Measurements from ENCODE around the gene RAX. TPM values are rescaled to one million over a fixed set of nuclear protein-coding genes. Genes with fewer than 3 reads are reported as not detected.

Gene RAX
- not detected for total RNA-seq

GRCh38 chr18:59272891-59273758 lies at the start of gene RAX:
Gene RAX (minus strand): TSS chr18:59273454. CDS start chr18:59273206, 248 bp downstream.
- H3K36me3 Mint-ChIP-seq (ENCODE audit: low read depth): no peaks in the 10 kb centered on the region
- no peaks in the 10 kb centered on the region for H3K9me3 Mint-ChIP-seq
- H3K4me3 Mint-ChIP-seq: peak within 1 kb of the TSS; percentile 29
- H3K4me1 Mint-ChIP-seq (ENCODE audit: low read depth): peaks cover 25% of the 10 kb centered on the region
- CTCF ChIA-PET: interaction anchor here (1.1 to 1.8 kb wide), 2 partner anchors 9 to 130 kb away, joined by 3 to 5 read pairs; no protein-coding TSS in a partner anchor
- DNase-seq: peak; percentile 45
- peaks cover 76% of the 10 kb centered on the region for H3K27me3 Mint-ChIP-seq (ENCODE audit: low read depth)
- H3K27ac Mint-ChIP-seq: no peak within 1 kb of the TSS
- intact Hi-C loops (cut with micrococcal nuclease): loop anchor here (1.0 to 10.0 kb wide), 6 partner anchors 24 to 1841 kb away; partner anchors contain the start of genes CCBE1 and SEC11C

GRCh38 chr18:59318460-59319050 lies 45.3 kb upstream of the RAX start, which contains the start of gene CPLX4:
Gene CPLX4 (minus strand): TSS chr18:59318649. CDS start chr18:59318462, 187 bp downstream.
- no peaks in the 10 kb centered on the region for H3K4me1 Mint-ChIP-seq (ENCODE audit: low read depth)
- peaks cover 4% of the 10 kb centered on the region for H3K27me3 Mint-ChIP-seq (ENCODE audit: low read depth)
- CTCF ChIA-PET: interaction anchor here (0.6 to 4.8 kb wide), 3 partner anchors 10 to 84 kb away, joined by 3 to 25 read pairs (median 8); no protein-coding TSS in a partner anchor
- H3K9me3 Mint-ChIP-seq: no peaks in the 10 kb centered on the region
- H3K4me3 Mint-ChIP-seq: no peak within 1 kb of the TSS
- intact Hi-C loops (cut with micrococcal nuclease): no loop called here
- H3K36me3 Mint-ChIP-seq (ENCODE audit: low read depth): no peaks in the 10 kb centered on the region
- no peak for DNase-seq
- H3K27ac Mint-ChIP-seq: no peak within 1 kb of the TSS

GRCh38 chr18:59311631-59312030 lies 38.4 kb upstream of the RAX start:
- Mint-ChIP-seq H3K9me3 (no peaks in the 10 kb centered on the region), H3K4me1 (ENCODE audit: low read depth) (no peaks in the 10 kb centered on the region), H3K27me3 (ENCODE audit: low read depth) (peaks cover 19% of the 10 kb centered on the region), H3K27ac (no peak overlapping the region), H3K4me3 (no peak overlapping the region), H3K36me3 (ENCODE audit: low read depth) (no peaks in the 10 kb centered on the region)
- intact Hi-C loops (cut with micrococcal nuclease): no loop called here
- no peak for DNase-seq
- CTCF ChIA-PET: interaction anchor here (0.5 to 9.1 kb wide), 4 partner anchors 62 to 432 kb away, joined by 3 to 162 read pairs (median 6); no protein-coding TSS in a partner anchor

- CTCF ChIA-PET: interaction anchor here (1.1 to 9.1 kb wide), 11 partner anchors 9 to 515 kb away, joined by 3 to 162 read pairs (median 5); partner anchors contain the start of gene CPLX4
- Mint-ChIP-seq H3K27ac (no peak overlapping the region), H3K27me3 (ENCODE audit: low read depth) (peaks cover 29% of the 10 kb centered on the region), H3K4me3 (no peak overlapping the region), H3K9me3 (no peaks in the 10 kb centered on the region), H3K4me1 (ENCODE audit: low read depth) (no peaks in the 10 kb centered on the region), H3K36me3 (ENCODE audit: low read depth) (no peaks in the 10 kb centered on the region)
- DNase-seq: no peak
- intact Hi-C loops (cut with micrococcal nuclease): loop anchor here (1.0 to 5.0 kb wide), 5 partner anchors 49 to 1238 kb away; no protein-coding TSS in a partner anchor
Observed at GRCh38 chr18:59308938-59309260, 35.6 kb upstream of the RAX start.

- H3K4me1 Mint-ChIP-seq (ENCODE audit: low read depth): no peaks in the 10 kb centered on the region
- H3K36me3 Mint-ChIP-seq (ENCODE audit: low read depth): no peaks in the 10 kb centered on the region
- no peak overlapping the region for H3K27ac Mint-ChIP-seq
- DNase-seq: peak; percentile 67
- CTCF ChIA-PET: interaction anchor here (0.6 to 9.1 kb wide), 27 partner anchors 9 to 1103 kb away, joined by 3 to 162 read pairs (median 4); partner anchors contain the start of gene CPLX4
- no peaks in the 10 kb centered on the region for H3K9me3 Mint-ChIP-seq
- peak overlapping the region; percentile 48 for H3K4me3 Mint-ChIP-seq
- peaks cover 29% of the 10 kb centered on the region for H3K27me3 Mint-ChIP-seq (ENCODE audit: low read depth)
- intact Hi-C loops (cut with micrococcal nuclease): loop anchor here (1.0 to 5.0 kb wide), 5 partner anchors 50 to 1239 kb away; no protein-coding TSS in a partner anchor
Observed at GRCh38 chr18:59308248-59308937, 35.1 kb upstream of the RAX start.

- intact Hi-C loops (cut with micrococcal nuclease): loop anchor here (5.0 kb wide), 1 partner anchor 1241 kb away; no protein-coding TSS in a partner anchor
- no peak for DNase-seq
- no peaks in the 10 kb centered on the region for H3K36me3 Mint-ChIP-seq (ENCODE audit: low read depth)
- H3K4me3 Mint-ChIP-seq: no peak overlapping the region
- no peaks in the 10 kb centered on the region for H3K4me1 Mint-ChIP-seq (ENCODE audit: low read depth)
- CTCF ChIA-PET: interaction anchor here (1.0 to 9.1 kb wide), 2 partner anchors 34 to 96 kb away, joined by 3 to 162 read pairs; no protein-coding TSS in a partner anchor
- H3K9me3 Mint-ChIP-seq: no peaks in the 10 kb centered on the region
- peaks cover 23% of the 10 kb centered on the region for H3K27me3 Mint-ChIP-seq (ENCODE audit: low read depth)
- H3K27ac Mint-ChIP-seq: no peak overlapping the region
Observed at GRCh38 chr18:59306640-59307039, 33.4 kb upstream of the RAX start.

GRCh38 chr18:59305295-59305694 lies 32.0 kb upstream of the RAX start:
- H3K4me3 Mint-ChIP-seq: no peak overlapping the region
- no peak for DNase-seq
- H3K27me3 Mint-ChIP-seq (ENCODE audit: low read depth): peaks cover 21% of the 10 kb centered on the region
- no peaks in the 10 kb centered on the region for H3K4me1 Mint-ChIP-seq (ENCODE audit: low read depth)
- no peaks in the 10 kb centered on the region for H3K36me3 Mint-ChIP-seq (ENCODE audit: low read depth)
- no peaks in the 10 kb centered on the region for H3K9me3 Mint-ChIP-seq
- CTCF ChIA-PET: interaction anchor here (9.1 kb wide), 1 partner anchor 97 kb away, joined by 162 read pairs; no protein-coding TSS in a partner anchor
- no peak overlapping the region for H3K27ac Mint-ChIP-seq
- intact Hi-C loops (cut with micrococcal nuclease): loop anchor here (5.0 kb wide), 1 partner anchor 1242 kb away; no protein-coding TSS in a partner anchor

GRCh38 chr18:59303656-59304195 lies 30.5 kb upstream of the RAX start:
- no peak overlapping the region for H3K27ac Mint-ChIP-seq
- no peaks in the 10 kb centered on the region for H3K9me3 Mint-ChIP-seq
- H3K27me3 Mint-ChIP-seq (ENCODE audit: low read depth): peaks cover 14% of the 10 kb centered on the region
- CTCF ChIA-PET: interaction anchor here (0.6 to 4.2 kb wide), 3 partner anchors 36 to 99 kb away, joined by 3 to 31 read pairs (median 13); no protein-coding TSS in a partner anchor
- no peaks in the 10 kb centered on the region for H3K36me3 Mint-ChIP-seq (ENCODE audit: low read depth)
- no peak overlapping the region for H3K4me3 Mint-ChIP-seq
- H3K4me1 Mint-ChIP-seq (ENCODE audit: low read depth): no peaks in the 10 kb centered on the region
- DNase-seq: no peak
- intact Hi-C loops (cut with micrococcal nuclease): no loop called here

GRCh38 chr18:59303006-59303405 lies 29.8 kb upstream of the RAX start:
- intact Hi-C loops (cut with micrococcal nuclease): no loop called here
- CTCF ChIA-PET: interaction anchor here (3.4 to 4.2 kb wide), 2 partner anchors 54 to 99 kb away, joined by 13 to 31 read pairs; no protein-coding TSS in a partner anchor
- Mint-ChIP-seq H3K36me3 (ENCODE audit: low read depth) (no peaks in the 10 kb centered on the region), H3K4me1 (ENCODE audit: low read depth) (no peaks in the 10 kb centered on the region), H3K9me3 (no peaks in the 10 kb centered on the region), H3K27ac (no peak overlapping the region), H3K27me3 (ENCODE audit: low read depth) (peaks cover 11% of the 10 kb centered on the region), H3K4me3 (no peak overlapping the region)
- no peak for DNase-seq

GRCh38 chr18:59301929-59302328 lies 28.7 kb upstream of the RAX start:
- no peak overlapping the region for H3K4me3 Mint-ChIP-seq
- no peaks in the 10 kb centered on the region for H3K9me3 Mint-ChIP-seq
- H3K27me3 Mint-ChIP-seq (ENCODE audit: low read depth): peaks cover 10% of the 10 kb centered on the region
- H3K4me1 Mint-ChIP-seq (ENCODE audit: low read depth): no peaks in the 10 kb centered on the region
- CTCF ChIA-PET: interaction anchor here (3.4 to 4.2 kb wide), 2 partner anchors 53 to 101 kb away, joined by 13 to 31 read pairs; no protein-coding TSS in a partner anchor
- H3K27ac Mint-ChIP-seq: no peak overlapping the region
- intact Hi-C loops (cut with micrococcal nuclease): no loop called here
- no peaks in the 10 kb centered on the region for H3K36me3 Mint-ChIP-seq (ENCODE audit: low read depth)
- no peak for DNase-seq

- Mint-ChIP-seq H3K27me3 (ENCODE audit: low read depth) (peaks cover 7% of the 10 kb centered on the region), H3K4me3 (no peak overlapping the region), H3K4me1 (ENCODE audit: low read depth) (no peaks in the 10 kb centered on the region), H3K9me3 (no peaks in the 10 kb centered on the region), H3K27ac (no peak overlapping the region), H3K36me3 (ENCODE audit: low read depth) (no peaks in the 10 kb centered on the region)
- peak; percentile 11 for DNase-seq
- intact Hi-C loops (cut with micrococcal nuclease): no loop called here
- CTCF ChIA-PET: interaction anchor here (0.5 to 4.2 kb wide), 4 partner anchors 31 to 102 kb away, joined by 5 to 13 read pairs (median 8); no protein-coding TSS in a partner anchor
Observed at GRCh38 chr18:59300676-59301285, 27.5 kb upstream of the RAX start.

Data from activated naive CD4-positive, alpha-beta T cell treated with anti-CD3 and anti-CD28 coated beads for 36 hours (primary cell).